Kidney (tissue), 14 donors: ENCODE results near the gene FAM118A. TPM values are rescaled to one million over a fixed set of nuclear protein-coding genes. Genes with fewer than 3 reads are reported as not detected.

ENCODE experiments used
- DNase-seq, 5 donors: peaks; one replicate each; pipeline ENCODE4 v3.0.0-alpha.2; 2013 to 2020
- FAIRE-seq: peaks from 2 replicates; lab custom pipeline; 2012; peaks lifted over from hg19 to GRCh38; lab: Jason Lieb, UNC
- H3K27ac ChIP-seq, 2 donors: one replicate each; pipeline ENCODE4 v1.7.0; 2013; ENCODE audit warnings: low read depth in 2 of 2, low read length in 2 of 2, inconsistent platforms in 1 of 2
- H3K27me3 ChIP-seq: one replicate; pipeline ENCODE4 v1.7.1; 2013; ENCODE audit warnings: low read length, inconsistent platforms; ENCODE audit not compliant: control insufficient read depth, insufficient read depth
- H3K36me3 ChIP-seq, 3 donors: one replicate each; pipeline versions ENCODE4 v1.7.0 to v1.7.1; 2013; ENCODE audit warnings: low read length in 3 of 3, control low read depth in 1 of 3, inconsistent platforms in 1 of 3; ENCODE audit not compliant: insufficient read depth in 3 of 3, control insufficient read depth in 2 of 3
- H3K4me1 ChIP-seq, 3 donors: one replicate each; pipeline versions ENCODE4 v1.7.0 to v1.7.1; 2013; ENCODE audit warnings: low read length in 3 of 3, inconsistent platforms in 1 of 3, low read depth in 1 of 3; ENCODE audit not compliant: control insufficient read depth in 2 of 3, insufficient read depth in 2 of 3
- H3K4me3 ChIP-seq, 3 donors: one replicate each; pipeline versions ENCODE4 v1.7.0 to v1.8.1; 2013; ENCODE audit warnings: low read length in 3 of 3, control low read depth in 1 of 3, inconsistent platforms in 1 of 3
- H3K9ac ChIP-seq, 3 donors: one replicate each; pipeline versions ENCODE4 v1.7.0 to v1.7.1; 2013; ENCODE audit warnings: low read length in 3 of 3, control low read depth in 1 of 3, inconsistent platforms in 1 of 3
- H3K9me3 ChIP-seq, 3 donors: one replicate each; pipeline versions ENCODE4 v1.7.0 to v1.7.1; 2013; ENCODE audit warnings: low read length in 3 of 3, control low read depth in 1 of 3, inconsistent platforms in 1 of 3; ENCODE audit not compliant: control insufficient read depth in 2 of 3, insufficient read depth in 1 of 3
- CTCF ChIP-seq: IDR thresholded peaks from 3 replicates; pipeline ENCODE4 v1.5.1; 2012; ENCODE audit warnings: mild to moderate bottlenecking, moderate library complexity, borderline replicate concordance; ENCODE audit not compliant: insufficient read depth; ENCODE audit errors: extremely low read depth
- intact Hi-C: fragments of 100-400 bp; cut with DNase I; formaldehyde crosslinking; loops from one replicate; pipeline ENCODE4 v1.11.1; 2022
- polyA plus RNA-seq: library from polyadenylated mRNA; stranded (reverse); fragments of 350-450 nt; fragmentation: Illumina TruSeq; extraction: RNeasy Lipid Tissue Mini Kit (QIAGEN cat#74804); gene quantifications from one replicate; pipeline ENCODE4 v1.2.3, GENCODE V29; 2014; ENCODE audit warnings: low read depth, low replicate concordance; ENCODE audit not compliant: insufficient read depth
- total RNA-seq: library from RNA; stranded (reverse); fragmentation: NEBNext Ultra II Directional; extraction: Animal tissue kit (Norgen Biotek cat#: 25700); gene quantifications from one replicate; pipeline ENCODE4 v1.2.1, GENCODE V29; 2021
- donor health status: control.
- donor health status: control.
- donor health status: control.
- donor health status: control.
- donor health status: control.
- donor health status: DM: yes; HTN: yes; CAD: no.
- donor health status: Normal renal cell carcinoma (clear cell type).

FAM118A gene
- total and polyA plus RNA-seq, 2 donors from 2014 or later = 5.7 to 13.0 TPM

GRCh38 chr22:45308957-45309421 is 745 bp upstream of the FAM118A start:
- intact Hi-C loops = no loop called here
- peaks cover 0 to 10% (median 7%) of the 10 kb centered on the region in 3 donors for H3K4me1 ChIP-seq
- no peaks in the 10 kb centered on the region for H3K9me3 ChIP-seq
- peak overlapping the region in 2 of 3 donors; percentile 76 to 82 for H3K9ac ChIP-seq
- TF ChIP-seq CTCF = no peak
- DNase-seq = peak in 4 of 5 donors; percentile 31 to 77 (median 65)
- no peaks in the 10 kb centered on the region for H3K36me3 ChIP-seq
- no peaks in the 10 kb centered on the region for H3K27me3 ChIP-seq
- FAIRE-seq = no peak
- H3K27ac ChIP-seq = peak overlapping the region; percentile 20 to 57
- H3K4me3 ChIP-seq = peak overlapping the region; percentile 77 to 85 (median 80)

- peak overlapping the region in 1 of 2 donors; percentile 11 for H3K27ac ChIP-seq
- no peaks in the 10 kb centered on the region for H3K9me3 ChIP-seq
- peak overlapping the region; percentile 26 to 69 (median 66) for H3K4me3 ChIP-seq
- peak in 1 of 5 donors; percentile 34 for DNase-seq
- H3K27me3 ChIP-seq = no peaks in the 10 kb centered on the region
- peaks cover 0 to 10% (median 7%) of the 10 kb centered on the region in 3 donors for H3K4me1 ChIP-seq
- H3K36me3 ChIP-seq = no peaks in the 10 kb centered on the region
- no peak for TF ChIP-seq CTCF
- FAIRE-seq = no peak
- intact Hi-C loops = no loop called here
- H3K9ac ChIP-seq = peak overlapping the region in 2 of 3 donors; percentile 5 to 77
Measured at GRCh38 chr22:45310331-45310976, 720 bp downstream of the FAM118A start.

GRCh38 chr22:45310977-45311531 is 1.3 kb downstream of the FAM118A start:
- FAIRE-seq = no peak
- intact Hi-C loops = no loop called here
- peak in 1 of 5 donors; percentile 20 for DNase-seq
- Histone ChIP-seq H3K4me1 (peaks cover 0 to 10% (median 7%) of the 10 kb centered on the region in 3 donors), H3K36me3 (no peaks in the 10 kb centered on the region), H3K27me3 (no peaks in the 10 kb centered on the region), H3K9me3 (no peaks in the 10 kb centered on the region), H3K27ac (no peak overlapping the region), H3K4me3 (peak overlapping the region in 2 of 3 donors; percentile 66 to 69), H3K9ac (peak overlapping the region in 1 of 3 donors; percentile 77)
- TF ChIP-seq CTCF = no peak
